HepG2 (cell line): ENCODE measurements around the gene DCTN4. TPM values are rescaled to one million over a fixed set of nuclear protein-coding genes. Genes with fewer than 3 reads are reported as not detected.
A peak's percentile ranks its signal among the peaks of the same experiment; 100 is the strongest.

Experiments used
- AFF4 ChIP-seq: sonication (generic); formaldehyde crosslinking; IDR thresholded peaks from 2 replicates; pipeline ENCODE4 v1.4.0; 2020; ENCODE audit warnings: missing genetic modification reagents
- ATAD3A ChIP-seq: sonication (generic); formaldehyde crosslinking; IDR thresholded peaks from 2 replicates; pipeline ENCODE4 v1.4.0; 2020; ENCODE audit warnings: missing genetic modification reagents
- DNMT3B ChIP-seq: conservative IDR thresholded peaks from 2 replicates; pipeline ENCODE4 v1.6.1; 2016; ENCODE audit warnings: missing biosample characterization, control low read depth
- EHMT2 ChIP-seq: fragments of 200-600 bp; sonication (generic); IDR thresholded peaks from 2 replicates; pipeline ENCODE4 v1.7.0; 2017; ENCODE audit warnings: antibody characterized with exemption, low read depth, low read length, borderline replicate concordance
- MEIS2 ChIP-seq: sonication (generic); formaldehyde crosslinking; IDR thresholded peaks from 2 replicates; pipeline ENCODE4 v1.9.0; 2021; ENCODE audit warnings: mild to moderate bottlenecking, missing genetic modification reagents
- NR2F2 ChIP-seq: IDR thresholded peaks from 2 replicates; pipeline ENCODE4 v1.6.1; 2012; ENCODE audit warnings: low read depth, inconsistent platforms, borderline replicate concordance
- POLR2A ChIP-seq, 2 experiments: IDR thresholded peaks; 2 replicates each; pipeline ENCODE4 v1.6.1; 2011; ENCODE audit warnings: low read depth in 2 of 2, low read length in 2 of 2, mild to moderate bottlenecking in 1 of 2, moderate library complexity in 1 of 2; ENCODE audit not compliant: insufficient read depth in 1 of 2
- REL ChIP-seq: sonication (generic); formaldehyde crosslinking; conservative IDR thresholded peaks from 2 replicates; pipeline ENCODE4 v1.8.0; 2022; ENCODE audit warnings: mild to moderate bottlenecking, missing genetic modification reagents, moderate library complexity
- RFXAP ChIP-seq: sonication (generic); formaldehyde crosslinking; IDR thresholded peaks from 2 replicates; pipeline ENCODE4 v1.4.0; 2020; ENCODE audit warnings: missing genetic modification reagents, borderline replicate concordance
- SAFB2 ChIP-seq: sonication (generic); formaldehyde crosslinking; IDR thresholded peaks from 2 replicates; pipeline ENCODE4 v1.5.1; 2020; ENCODE audit warnings: missing genetic modification reagents, low read depth, mild to moderate bottlenecking, borderline replicate concordance
- ZFX ChIP-seq: sonication (generic); formaldehyde crosslinking; IDR thresholded peaks from 2 replicates; pipeline ENCODE4 v1.4.0; 2020; ENCODE audit warnings: mild to moderate bottlenecking, low read depth, missing genetic modification reagents, moderate library complexity
- ZNF121 ChIP-seq: sonication (generic); formaldehyde crosslinking; IDR thresholded peaks from 2 replicates; pipeline ENCODE4 v1.5.0; 2020; ENCODE audit warnings: mild to moderate bottlenecking, missing genetic modification reagents
- ZNF382 ChIP-seq: sonication (generic); formaldehyde crosslinking; IDR thresholded peaks from 2 replicates; pipeline ENCODE4 v1.5.0; 2020; ENCODE audit warnings: missing genetic modification reagents, mild to moderate bottlenecking, borderline replicate concordance
- ZNF414 ChIP-seq: sonication (generic); formaldehyde crosslinking; IDR thresholded peaks from 2 replicates; pipeline ENCODE4 v1.5.0; 2020; ENCODE audit warnings: missing genetic modification reagents
- ZNF503 ChIP-seq: sonication (generic); formaldehyde crosslinking; IDR thresholded peaks from 2 replicates; pipeline ENCODE4 v1.4.0; 2020; ENCODE audit warnings: missing genetic modification reagents
- ZNF607 ChIP-seq: sonication (generic); formaldehyde crosslinking; IDR thresholded peaks from 2 replicates; pipeline ENCODE4 v1.5.1; 2020; ENCODE audit warnings: missing genetic modification reagents, mild to moderate bottlenecking, borderline replicate concordance
- polyA plus RNA-seq, 8 experiments: library from polyadenylated mRNA; depleted of rRNA in 3 of 8; stranded (reverse) in 7 of 8; unstranded in 1 of 8; fragments of >200 nt; fragmentation: Illumina TruSeq in 4 of 8; extraction: Trizol in 4 of 8; gene quantifications; 2 replicates each; pipeline versions ENCODE4 v1.2.1 to v1.2.3, GENCODE V29; 2011 to 2016; ENCODE audit warnings: low read depth in 4 of 8, missing spikeins in 1 of 8, mixed read lengths in 1 of 8; ENCODE audit not compliant: insufficient read depth in 1 of 8
- total RNA-seq, 5 experiments: library from RNA; depleted of rRNA; stranded (reverse); fragments of >200 nt; fragmentation: Illumina TruSeq; extraction: Trizol; gene quantifications; 2 replicates each; pipeline ENCODE4 v1.2.3, GENCODE V29; 2016; ENCODE audit warnings: low read depth in 1 of 5
- TF ChIP-seq, protein P1 (sequence below): sonication (generic); formaldehyde crosslinking; IDR thresholded peaks from 2 replicates; pipeline ENCODE4 v1.4.0; 2020; ENCODE audit warnings: missing genetic modification reagents, mild to moderate bottlenecking, borderline replicate concordance
- TF ChIP-seq, protein P2 (sequence below): sonication (generic); formaldehyde crosslinking; conservative IDR thresholded peaks from 2 replicates; pipeline ENCODE4 v1.4.0; 2020; ENCODE audit warnings: missing genetic modification reagents

DCTN4 gene
- total and polyA plus RNA-seq, 2 of the 13 experiments (the other 11 are each of a cell fraction or from before 2014, with no cell fraction given), result 24.1 to 26.9 TPM

DNA sequence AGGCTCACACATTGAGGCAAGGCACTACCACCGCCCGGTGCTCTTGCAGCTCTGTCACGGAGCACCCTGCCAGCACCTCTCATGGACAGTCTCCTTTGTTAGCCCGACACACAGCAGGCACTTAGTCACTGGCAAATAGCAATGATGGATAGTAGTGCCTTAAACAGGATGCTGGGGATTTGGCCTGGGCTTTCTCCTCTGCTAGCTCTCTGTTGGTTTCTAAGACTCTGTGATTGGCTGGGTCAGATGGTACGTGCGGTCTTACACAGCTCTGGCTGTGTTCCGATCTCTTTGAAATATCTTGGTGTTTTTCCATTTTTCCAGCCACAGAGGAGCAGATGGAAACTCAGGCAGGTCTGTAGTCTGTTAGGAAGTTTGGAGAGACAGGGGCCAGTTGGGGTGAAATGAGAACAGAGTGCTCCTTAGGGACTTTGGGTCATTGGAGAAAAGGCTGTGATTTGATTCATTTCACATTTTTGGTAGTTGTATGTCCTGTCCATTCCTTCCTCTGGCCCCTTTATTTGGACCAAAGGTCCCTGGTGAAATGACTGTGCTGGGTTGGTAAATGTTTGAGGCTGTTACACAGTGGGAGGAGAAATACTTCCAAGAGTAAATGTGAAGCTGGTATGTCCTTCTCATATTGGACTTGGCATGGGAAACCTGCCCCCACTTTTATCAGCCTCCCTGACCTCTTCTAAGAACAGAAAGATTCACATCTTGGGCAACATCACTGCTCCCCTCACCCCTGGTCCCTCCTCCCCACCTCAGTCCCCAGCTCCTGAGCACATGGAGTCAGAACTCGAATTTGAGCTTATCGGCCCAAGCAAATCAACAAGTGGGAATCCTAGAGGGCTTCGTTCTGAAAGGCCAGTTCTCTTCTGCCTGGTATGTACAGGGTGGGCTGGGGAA, 23.1 kb upstream of the DCTN4 start (continued):
- no peak for TF ChIP-seq ZNF121 (CRISPR knock-in tag)
- no peak for TF ChIP-seq AFF4 (CRISPR knock-in tag)
- no peak; the same call in 1 of the 2 replicates for TF ChIP-seq ZNF607 (CRISPR knock-in tag)
- no peak for TF ChIP-seq SAFB2 (CRISPR knock-in tag)
- peak; percentile 13 to 80; a peak in 3 of 4 replicates for TF ChIP-seq POLR2A (IDR thresholded peaks at IDR 0.05; ENCODE audit: insufficient read depth in 1 of 2, low read depth in 2 of 2, low read length in 2 of 2)
- no peak; the same call in 1 of the 2 replicates for TF ChIP-seq ZNF503 (CRISPR knock-in tag)
- TF ChIP-seq ATAD3A (CRISPR knock-in tag), result no peak
- TF ChIP-seq MEIS2 (CRISPR knock-in tag), result no peak
- no peak; the same call in 1 of the 2 replicates for TF ChIP-seq ZFX (CRISPR knock-in tag)
- TF ChIP-seq ZNF414 (CRISPR knock-in tag), result no peak
- no peak for TF ChIP-seq EHMT2
- TF ChIP-seq REL (CRISPR knock-in tag), result no peak
- 0 out of 2 replicates have a peak, but pooled peaks have one; percentile 38 for TF ChIP-seq RFXAP (CRISPR knock-in tag)
- no peak for TF ChIP-seq ZNF382 (CRISPR knock-in tag)
- no peak for TF ChIP-seq DNMT3B
- TF ChIP-seq, protein P1, sequence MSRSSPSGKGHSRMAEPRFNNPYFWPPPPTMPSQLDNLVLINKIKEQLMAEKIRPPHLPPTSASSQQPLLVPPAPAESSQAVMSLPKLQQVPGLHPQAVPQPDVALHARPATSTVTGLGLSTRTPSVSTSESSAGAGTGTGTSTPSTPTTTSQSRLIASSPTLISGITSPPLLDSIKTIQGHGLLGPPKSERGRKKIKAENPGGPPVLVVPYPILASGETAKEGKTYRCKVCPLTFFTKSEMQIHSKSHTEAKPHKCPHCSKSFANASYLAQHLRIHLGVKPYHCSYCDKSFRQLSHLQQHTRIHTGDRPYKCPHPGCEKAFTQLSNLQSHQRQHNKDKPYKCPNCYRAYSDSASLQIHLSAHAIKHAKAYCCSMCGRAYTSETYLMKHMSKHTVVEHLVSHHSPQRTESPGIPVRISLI (CRISPR knock-in tag), result no peak
- TF ChIP-seq, protein P2, sequence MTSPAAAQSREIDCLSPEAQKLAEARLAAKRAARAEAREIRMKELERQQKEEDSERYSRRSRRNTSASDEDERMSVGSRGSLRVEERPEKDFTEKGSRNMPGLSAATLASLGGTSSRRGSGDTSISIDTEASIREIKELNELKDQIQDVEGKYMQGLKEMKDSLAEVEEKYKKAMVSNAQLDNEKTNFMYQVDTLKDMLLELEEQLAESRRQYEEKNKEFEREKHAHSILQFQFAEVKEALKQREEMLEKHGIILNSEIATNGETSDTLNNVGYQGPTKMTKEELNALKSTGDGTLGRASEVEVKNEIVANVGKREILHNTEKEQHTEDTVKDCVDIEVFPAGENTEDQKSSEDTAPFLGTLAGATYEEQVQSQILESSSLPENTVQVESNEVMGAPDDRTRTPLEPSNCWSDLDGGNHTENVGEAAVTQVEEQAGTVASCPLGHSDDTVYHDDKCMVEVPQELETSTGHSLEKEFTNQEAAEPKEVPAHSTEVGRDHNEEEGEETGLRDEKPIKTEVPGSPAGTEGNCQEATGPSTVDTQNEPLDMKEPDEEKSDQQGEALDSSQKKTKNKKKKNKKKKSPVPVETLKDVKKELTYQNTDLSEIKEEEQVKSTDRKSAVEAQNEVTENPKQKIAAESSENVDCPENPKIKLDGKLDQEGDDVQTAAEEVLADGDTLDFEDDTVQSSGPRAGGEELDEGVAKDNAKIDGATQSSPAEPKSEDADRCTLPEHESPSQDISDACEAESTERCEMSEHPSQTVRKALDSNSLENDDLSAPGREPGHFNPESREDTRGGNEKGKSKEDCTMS (CRISPR knock-in tag), result no peak
- TF ChIP-seq NR2F2, result peak; percentile 16; the same call in 1 of the 2 replicates
